ENCODE results near the gene ESPN.

ESPN gene

GRCh38 chr1:6500544-6501278, 76.1 kb downstream of the ESPN start:
- no peak for DNase-seq

GRCh38 chr1:6501279-6501813, 76.8 kb downstream of the ESPN start:
- no peak for DNase-seq

GRCh38 chr1:6502000-6502891, 77.7 kb downstream of the ESPN start:
- DNase-seq: no peak

- no peak for DNase-seq
These were observed 79.5 kb downstream of the ESPN start for GRCh38 chr1:6503884-6504602.

GRCh38 chr1:6504887-6505286, 80.3 kb downstream of the ESPN start:
- DNase-seq: no peak

GRCh38 chr1:6505367-6506209, 81.0 kb downstream of the ESPN start:
- no peak for DNase-seq

GRCh38 chr1:6506210-6507036, 81.8 kb downstream of the ESPN start:
- no peak for DNase-seq

GRCh38 chr1:6507037-6507428, 82.5 kb downstream of the ESPN start:
- DNase-seq: no peak

- no peak for DNase-seq
These were observed 82.9 kb downstream of the ESPN start for GRCh38 chr1:6507461-6507911.

GRCh38 chr1:6508154-6508815, 83.7 kb downstream of the ESPN start:
- no peak for DNase-seq

- no peak for DNase-seq
These were observed 84.2 kb downstream of the ESPN start for GRCh38 chr1:6508816-6509189.

GRCh38 chr1:6509220-6509918, 84.8 kb downstream of the ESPN start:
- no peak for DNase-seq

- DNase-seq: no peak
These were observed 85.3 kb downstream of the ESPN start for GRCh38 chr1:6509919-6510291.

GRCh38 chr1:6510493-6510892, 85.9 kb downstream of the ESPN start:
- DNase-seq: no peak

Measured in NCI-H526 (cell line).